Neural progenitor cell (in vitro differentiated cells): Measurements from ENCODE around the gene UCMA.

Experiments
- CTCF ChIP-seq: fragments of 200-600 bp; sonication (generic); IDR thresholded peaks from 2 replicates; pipeline ENCODE4 v1.5.1; 2017; ENCODE audit warnings: antibody characterized with exemption, mild to moderate bottlenecking
- EZH2phosphoT487 ChIP-seq: fragments of 200-600 bp; sonication (generic); IDR thresholded peaks from 2 replicates; pipeline ENCODE4 v1.6.1; 2017; ENCODE audit warnings: antibody characterized with exemption

- TF ChIP-seq CTCF, result no peak
- no peak for TF ChIP-seq EZH2phosphoT487
Observed at GRCh38 chr10:13184730-13185514, 49.3 kb downstream of the UCMA start.
